GM18517 (cell line): ENCODE results near the gene FAM184A.

Experiments
- ATAC-seq: cut with Tn5 transposase; IDR thresholded peaks from one replicate; pipeline ENCODE4 v1.9.1; 2021; ENCODE audit warnings: mild to moderate bottlenecking, moderate library complexity; ENCODE audit not compliant: unreplicated experiment

The FAM184A gene

GRCh38 chr6:119060255-119060907, 18.1 kb downstream of the FAM184A start:
- ATAC-seq = no peak

GRCh38 chr6:119055069-119055468, 23.4 kb downstream of the FAM184A start:
- no peak for ATAC-seq

DNA sequence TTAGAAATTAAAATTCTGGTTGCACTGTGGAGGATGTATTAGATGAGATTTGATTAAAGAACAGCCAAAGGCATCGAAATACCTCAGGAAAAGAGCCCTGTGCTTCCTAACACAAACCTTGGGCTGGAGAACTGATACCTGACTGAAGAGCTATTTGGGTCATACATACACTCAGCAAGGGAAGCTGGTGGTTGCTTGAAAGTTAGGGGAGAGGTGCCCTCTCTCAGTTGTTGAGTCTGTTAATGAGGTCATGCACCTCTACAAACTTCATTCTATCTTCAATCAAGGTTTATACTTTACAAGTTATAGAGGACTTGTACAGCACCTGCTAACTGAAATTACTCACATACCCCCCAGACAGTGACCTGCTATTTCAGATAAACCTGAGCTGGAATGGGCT, 25.5 kb downstream of the FAM184A start:
- no peak for ATAC-seq

DNA sequence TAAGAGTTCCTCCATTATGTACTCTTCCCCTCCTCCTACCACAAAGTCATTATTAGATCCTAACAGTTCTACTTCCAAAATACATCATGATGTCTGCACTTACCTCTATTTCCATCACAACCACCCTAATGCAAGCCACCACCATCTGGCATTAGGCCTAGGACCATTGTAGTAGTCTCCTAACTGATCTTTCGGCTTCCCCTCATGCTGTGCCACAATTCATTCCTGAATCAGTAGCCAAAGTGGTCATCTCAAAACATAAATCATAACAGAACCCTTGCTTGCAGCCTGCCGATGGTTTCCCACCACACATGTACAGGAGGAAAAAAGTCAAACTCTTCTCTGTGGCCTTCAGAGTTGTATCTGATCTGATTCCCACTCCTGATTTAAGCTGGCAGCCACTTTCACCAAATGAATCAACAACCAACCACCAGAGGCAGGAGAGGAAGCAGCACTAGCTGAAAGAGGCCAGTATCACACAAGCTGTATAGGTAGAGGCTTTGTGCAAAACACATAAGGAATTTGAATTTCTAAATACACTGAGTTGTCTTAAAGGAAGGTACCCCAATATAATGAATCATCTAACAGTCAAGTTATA, 26.1 kb downstream of the FAM184A start:
- no peak for ATAC-seq

- no peak for ATAC-seq
Observed at GRCh38 chr6:119044255-119044654, 34.2 kb downstream of the FAM184A start.

- ATAC-seq = peak; percentile 69
Observed at GRCh38 chr6:119043783-119044182, 34.7 kb downstream of the FAM184A start.

DNA sequence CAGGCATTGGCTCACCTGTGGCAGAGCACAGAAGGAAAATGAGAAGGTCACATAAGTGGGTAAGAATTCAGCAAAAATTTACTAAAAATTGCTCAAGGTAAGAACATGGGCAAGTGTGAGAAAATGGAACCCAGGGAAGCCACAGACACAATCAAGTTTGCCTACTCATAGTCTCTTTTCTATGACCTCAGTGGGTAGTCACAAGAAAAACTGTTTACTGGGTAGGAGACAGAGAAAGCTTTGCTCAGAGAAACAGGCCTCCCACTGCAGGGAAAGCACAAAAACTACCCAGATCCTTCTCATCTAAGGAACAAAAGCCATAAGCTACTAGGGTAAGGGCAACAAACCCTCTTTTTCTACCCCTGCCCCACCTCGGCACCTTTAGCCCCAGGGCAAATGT, 35.2 kb downstream of the FAM184A start:
- ATAC-seq = peak; percentile 21

GRCh38 chr6:119040636-119041035, 37.8 kb downstream of the FAM184A start:
- ATAC-seq = no peak

DNA sequence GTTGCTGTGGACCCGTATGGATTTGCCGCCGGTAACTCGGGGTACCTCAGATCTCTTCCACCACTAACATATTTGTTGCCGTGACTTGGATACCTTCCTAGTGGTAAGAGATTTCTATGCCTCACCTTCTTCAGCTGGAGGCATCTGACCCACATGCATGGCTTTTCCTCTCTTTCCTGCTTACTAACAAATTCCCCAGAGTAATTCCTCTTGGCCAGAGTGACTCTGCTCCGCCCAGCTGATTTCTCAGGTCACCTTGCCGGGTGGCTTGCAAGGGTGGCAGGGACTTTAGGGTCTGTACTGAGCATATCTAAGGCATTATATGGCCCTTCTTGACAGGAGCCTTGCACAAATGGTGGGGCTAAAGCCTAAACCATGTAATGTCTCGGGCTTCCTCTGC, 38.2 kb downstream of the FAM184A start:
- ATAC-seq = no peak

- ATAC-seq = no peak
Observed at GRCh38 chr6:119037941-119038623, 40.4 kb downstream of the FAM184A start.

GRCh38 chr6:119037264-119037663, 41.2 kb downstream of the FAM184A start:
- ATAC-seq = no peak

GRCh38 chr6:119036081-119036480, 42.4 kb downstream of the FAM184A start:
- ATAC-seq = no peak

GRCh38 chr6:119035459-119035858, 43.0 kb downstream of the FAM184A start:
- no peak for ATAC-seq

- no peak for ATAC-seq
Observed at GRCh38 chr6:119034827-119035458, 43.5 kb downstream of the FAM184A start.

GRCh38 chr6:119032428-119032827, 46.0 kb downstream of the FAM184A start:
- no peak for ATAC-seq

DNA sequence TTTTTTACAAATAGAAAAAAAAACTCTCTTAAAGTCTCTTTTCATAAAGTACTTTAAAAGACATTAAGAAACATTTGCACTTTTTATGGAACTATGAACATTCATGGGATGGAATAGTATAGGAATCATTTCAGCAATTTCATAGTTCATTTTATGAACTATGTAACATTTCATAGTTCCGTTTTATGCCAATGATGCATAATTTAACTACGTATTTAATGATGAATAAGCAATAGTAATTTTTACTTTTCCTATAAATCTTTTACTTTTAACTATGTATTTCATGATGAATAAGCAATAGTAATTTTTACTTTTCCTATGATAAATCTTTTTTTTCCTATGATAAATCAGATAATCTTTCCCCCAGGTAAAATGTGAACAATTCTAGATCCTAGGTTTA, 47.7 kb downstream of the FAM184A start:
- ATAC-seq = no peak

GRCh38 chr6:119028091-119028490, 50.4 kb downstream of the FAM184A start:
- no peak for ATAC-seq

DNA sequence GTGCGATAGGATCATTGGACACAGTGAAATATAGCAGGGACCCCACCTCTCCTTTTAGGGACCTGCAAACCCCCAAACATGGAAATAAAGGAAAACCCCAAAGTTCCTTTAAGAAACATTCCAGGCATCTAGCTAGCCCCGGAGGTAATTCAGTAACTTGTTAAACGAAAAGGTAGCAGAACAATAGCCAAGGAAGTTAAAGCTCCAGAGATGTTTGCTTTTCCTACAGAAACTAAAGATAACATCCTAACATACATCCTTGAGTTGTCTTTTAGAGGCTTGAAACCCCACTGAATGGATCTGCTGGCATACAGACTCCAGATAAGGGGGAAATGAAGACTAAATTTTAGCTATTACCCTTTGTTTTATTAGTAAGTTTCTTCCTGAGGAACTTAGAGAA, 51.0 kb downstream of the FAM184A start:
- ATAC-seq = no peak

- no peak for ATAC-seq
Observed at GRCh38 chr6:119026822-119027221, 51.6 kb downstream of the FAM184A start.

DNA sequence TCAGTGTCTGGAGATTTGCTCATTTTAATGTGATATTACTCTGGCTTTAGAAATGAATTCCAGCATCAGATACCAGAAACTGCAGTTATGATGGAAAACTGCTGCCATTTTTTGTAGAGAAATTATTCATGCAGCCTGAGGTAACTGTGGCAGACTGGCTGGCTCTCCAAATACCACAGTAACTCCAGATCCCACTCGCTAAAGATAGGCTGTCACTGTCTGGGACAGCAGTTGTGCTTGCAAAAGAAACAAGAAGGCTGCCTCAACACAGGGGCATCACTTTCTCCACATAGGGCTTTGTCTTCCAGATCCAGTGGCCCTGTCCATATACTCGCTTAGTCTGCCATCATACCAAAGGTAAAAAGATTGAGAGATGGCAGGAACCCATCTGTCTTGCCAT, 52.7 kb downstream of the FAM184A start:
- ATAC-seq = no peak

GRCh38 chr6:119024111-119024510, 54.4 kb downstream of the FAM184A start:
- no peak for ATAC-seq

DNA sequence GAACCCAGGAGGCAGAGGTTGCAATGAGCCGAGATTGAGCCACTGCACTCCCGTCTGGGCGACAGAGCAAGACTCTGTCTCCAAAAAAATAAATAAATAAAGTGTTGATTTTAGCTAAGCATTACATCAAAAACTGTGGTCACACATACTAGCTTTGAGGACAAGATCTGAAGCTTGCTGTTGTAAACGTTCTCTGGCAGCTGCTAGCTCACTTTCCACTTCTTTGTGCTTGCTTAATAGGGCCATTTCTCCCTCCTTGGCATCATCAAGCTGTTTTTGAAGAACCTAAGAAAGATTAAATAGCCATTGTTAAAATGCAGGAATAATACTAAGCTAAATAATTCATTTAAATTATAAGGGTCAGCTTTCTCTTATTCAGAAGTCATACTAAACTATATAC, 55.7 kb downstream of the FAM184A start:
- ATAC-seq = no peak
